HepG2 (cell line): ENCODE data around the gene CRYBA2. TPM values are rescaled to one million over a fixed set of nuclear protein-coding genes. Genes with fewer than 3 reads are reported as not detected.

Source experiments
- AHDC1 ChIP-seq: sonication (generic); formaldehyde crosslinking; IDR thresholded peaks from 2 replicates; pipeline ENCODE4 v1.5.1; 2020; ENCODE audit warnings: mild to moderate bottlenecking, missing genetic modification reagents, borderline replicate concordance
- CREB1 ChIP-seq, 2 experiments: fragments of 450-650 bp in 1 of 2; IDR thresholded peaks; 2 replicates each; pipeline ENCODE4 v1.6.1; 2016 to 2017; ENCODE audit warnings: control low read depth in 1 of 2, mild to moderate bottlenecking in 1 of 2, missing compliant biosample characterization in 1 of 2, missing genetic modification characterization in 1 of 2
- CREBL2 ChIP-seq: sonication (generic); formaldehyde crosslinking; IDR thresholded peaks from 2 replicates; pipeline ENCODE4 v1.8.1; 2023; ENCODE audit warnings: missing genetic modification reagents, mild to moderate bottlenecking, borderline replicate concordance
- FOSL2 ChIP-seq: sonication (generic); formaldehyde crosslinking; IDR thresholded peaks from 2 replicates; pipeline ENCODE4 v1.4.0; 2020; ENCODE audit warnings: missing genetic modification reagents
- NFE2 ChIP-seq: sonication (generic); formaldehyde crosslinking; IDR thresholded peaks from 2 replicates; pipeline ENCODE4 v1.4.0; 2020; ENCODE audit warnings: missing genetic modification reagents
- NFIC ChIP-seq: IDR thresholded peaks from 2 replicates; pipeline ENCODE4 v1.6.1; 2012; ENCODE audit warnings: mild to moderate bottlenecking, low read length, inconsistent platforms
- RARA ChIP-seq: IDR thresholded peaks from 2 replicates; pipeline ENCODE4 v1.6.1; 2016; ENCODE audit warnings: missing genetic modification reagents, missing compliant biosample characterization
- SIX1 ChIP-seq: sonication (generic); formaldehyde crosslinking; IDR thresholded peaks from 2 replicates; pipeline ENCODE4 v1.4.0; 2020; ENCODE audit warnings: missing genetic modification reagents, borderline replicate concordance
- ZBTB14 ChIP-seq: sonication (generic); formaldehyde crosslinking; IDR thresholded peaks from 2 replicates; pipeline ENCODE4 v1.4.0; 2020; ENCODE audit warnings: missing genetic modification reagents
- ZFP36 ChIP-seq: fragments of 150-350 bp; IDR thresholded peaks from 2 replicates; pipeline ENCODE4 v1.6.1; 2018; ENCODE audit warnings: borderline replicate concordance, low read length, low read depth; ENCODE audit not compliant: partially characterized antibody
- ZMYM2 ChIP-seq: sonication (generic); formaldehyde crosslinking; IDR thresholded peaks from 2 replicates; pipeline ENCODE4 v1.8.0; 2022; ENCODE audit warnings: mild to moderate bottlenecking, missing genetic modification reagents
- ZNF646 ChIP-seq: sonication (generic); formaldehyde crosslinking; IDR thresholded peaks from 2 replicates; pipeline ENCODE4 v1.9.0; 2021; ENCODE audit warnings: mild to moderate bottlenecking, missing genetic modification reagents
- ZNF652 ChIP-seq: IDR thresholded peaks from 2 replicates; pipeline ENCODE4 v1.6.1; 2016; ENCODE audit warnings: low read depth, borderline replicate concordance
- ZNF720 ChIP-seq: sonication (generic); formaldehyde crosslinking; IDR thresholded peaks from 2 replicates; pipeline ENCODE4 v1.4.0; 2020; ENCODE audit warnings: missing genetic modification reagents
- ZNF772 ChIP-seq: sonication (generic); formaldehyde crosslinking; IDR thresholded peaks from 2 replicates; pipeline ENCODE4 v1.5.0; 2020; ENCODE audit warnings: mild to moderate bottlenecking, missing genetic modification reagents
- polyA plus RNA-seq, 8 experiments: library from polyadenylated mRNA; depleted of rRNA in 3 of 8; stranded (reverse) in 7 of 8; unstranded in 1 of 8; fragments of >200 nt; fragmentation: Illumina TruSeq in 4 of 8; extraction: Trizol in 4 of 8; gene quantifications; 2 replicates each; pipeline versions ENCODE4 v1.2.1 to v1.2.3, GENCODE V29; 2011 to 2016; ENCODE audit warnings: low read depth in 4 of 8, missing spikeins in 1 of 8, mixed read lengths in 1 of 8; ENCODE audit not compliant: insufficient read depth in 1 of 8
- total RNA-seq, 5 experiments: library from RNA; depleted of rRNA; stranded (reverse); fragments of >200 nt; fragmentation: Illumina TruSeq; extraction: Trizol; gene quantifications; 2 replicates each; pipeline ENCODE4 v1.2.3, GENCODE V29; 2016; ENCODE audit warnings: low read depth in 1 of 5

CRYBA2 gene
- total and polyA plus RNA-seq, 2 of the 13 experiments (the other 11 are each of a cell fraction or from before 2014, with no cell fraction given): not detected

GRCh38 chr2:219001577-219002394 is 8.6 kb upstream of the CRYBA2 start (continued):
- TF ChIP-seq ZNF646 (no peak), ZNF652 (CRISPR knock-in tag) (no peak), CREBL2 (CRISPR knock-in tag) (no peak; the same call in 1 of the 2 replicates), ZFP36 (no peak), CREB1 (IDR thresholded peaks at IDR 0.05) (no peak), CREB1 (CRISPR knock-in tag; IDR thresholded peaks at IDR 0.05) (peak; percentile 51; the same call in 1 of the 2 replicates), NFIC (no peak), RARA (peak; percentile 85), ZNF720 (CRISPR knock-in tag) (no peak), ZBTB14 (CRISPR knock-in tag) (0 out of 2 replicates have a peak, but pooled peaks have one; percentile 31), AHDC1 (peak; percentile 89; the same call in 1 of the 2 replicates), FOSL2 (CRISPR knock-in tag) (peak; percentile 89), NFE2 (CRISPR knock-in tag) (no peak), ZNF772 (peak; percentile 84; the same call in 1 of the 2 replicates), ZMYM2 (CRISPR knock-in tag) (no peak), SIX1 (CRISPR knock-in tag) (no peak)
